Heart left ventricle (tissue), 13 donors: Measurements from ENCODE around the gene TYW1.
"Not testable (repeated sequence)": the region's sequence is repeated elsewhere in the genome, so short reads cannot be mapped to it uniquely, and the experiment has no call there.

Experiments used
- CTCF ChIP-seq, 12 donors: fragments of 200-600 bp; sonication (generic) in 4 of 12; IDR thresholded peaks; one replicate each; pipeline versions ENCODE4 v1.5.0 to v1.8.0; 2018 to 2022; ENCODE audit warnings: antibody characterized with exemption in 12 of 12, mild to moderate bottlenecking in 5 of 12
- POLR2A ChIP-seq, 2 donors: fragments of 450-650 bp; IDR thresholded peaks; one replicate each; pipeline ENCODE4 v1.6.1; 2017; ENCODE audit warnings: antibody characterized with exemption in 2 of 2, mild to moderate bottlenecking in 2 of 2, moderate library complexity in 2 of 2
- donor health status: ischemic (EF 13 %, LVEDD 7.1; RV severe dilation, severe dysfunction).
- donor health status: DM: no; HTN: yes; CAD: no.
- donor health status: DM: no; HTN: no; CAD: no.
- donor health status: ischemic (EF 25% LVEDD 6.9; RV normal size, moderate dysfunction).
- donor health status: ischemic (EF 25% LVEDD 5.7; RV mildly dilated, moderate dysfunction).
- donor health status: ischemic (EF 35%, LVEDD 5.7; RV mildly dilated, moderate dysfunction).
- donor health status: nonischemic (EF 11% LVEDD 7.7; RV severe dilation, severe dysfunction).
- donor health status: DM: yes; HTN: yes; CAD: no.
- donor health status: PGD.
- donor health status: ischemic (EF 29% LVEDD 5.4; RV normal size, mild dysfunction).
- donor health status: nonischemic (EF 23%, LVEDD 6.1; RV moderate dilation, normal function).

GRCh38 chr7:67191002-67191720 lies 194.5 kb downstream of the TYW1 start:
- TF ChIP-seq CTCF, POLR2A (IDR thresholded peaks at IDR 0.05): not testable (repeated sequence)
